GM10266 (cell line): ENCODE measurements around the gene SLC41A1.

Experiments used
- DNase-seq: peaks from one replicate; pipeline ENCODE4 v3.0.0; 2012; ENCODE audit errors: extremely low spot score
- TF ChIP-seq, protein P1 (sequence below): IDR thresholded peaks from 2 replicates; pipeline ENCODE4 v1.5.1; 2012; ENCODE audit warnings: mild to moderate bottlenecking, low read depth; ENCODE audit not compliant: control insufficient read depth, insufficient read depth; ENCODE audit errors: missing control alignments

Gene SLC41A1

GRCh38 chr1:205786601-205787000 is 26.4 kb downstream of the SLC41A1 start:
- no peak for DNase-seq
- TF ChIP-seq, protein P1, sequence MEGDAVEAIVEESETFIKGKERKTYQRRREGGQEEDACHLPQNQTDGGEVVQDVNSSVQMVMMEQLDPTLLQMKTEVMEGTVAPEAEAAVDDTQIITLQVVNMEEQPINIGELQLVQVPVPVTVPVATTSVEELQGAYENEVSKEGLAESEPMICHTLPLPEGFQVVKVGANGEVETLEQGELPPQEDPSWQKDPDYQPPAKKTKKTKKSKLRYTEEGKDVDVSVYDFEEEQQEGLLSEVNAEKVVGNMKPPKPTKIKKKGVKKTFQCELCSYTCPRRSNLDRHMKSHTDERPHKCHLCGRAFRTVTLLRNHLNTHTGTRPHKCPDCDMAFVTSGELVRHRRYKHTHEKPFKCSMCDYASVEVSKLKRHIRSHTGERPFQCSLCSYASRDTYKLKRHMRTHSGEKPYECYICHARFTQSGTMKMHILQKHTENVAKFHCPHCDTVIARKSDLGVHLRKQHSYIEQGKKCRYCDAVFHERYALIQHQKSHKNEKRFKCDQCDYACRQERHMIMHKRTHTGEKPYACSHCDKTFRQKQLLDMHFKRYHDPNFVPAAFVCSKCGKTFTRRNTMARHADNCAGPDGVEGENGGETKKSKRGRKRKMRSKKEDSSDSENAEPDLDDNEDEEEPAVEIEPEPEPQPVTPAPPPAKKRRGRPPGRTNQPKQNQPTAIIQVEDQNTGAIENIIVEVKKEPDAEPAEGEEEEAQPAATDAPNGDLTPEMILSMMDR = no peak

DNA sequence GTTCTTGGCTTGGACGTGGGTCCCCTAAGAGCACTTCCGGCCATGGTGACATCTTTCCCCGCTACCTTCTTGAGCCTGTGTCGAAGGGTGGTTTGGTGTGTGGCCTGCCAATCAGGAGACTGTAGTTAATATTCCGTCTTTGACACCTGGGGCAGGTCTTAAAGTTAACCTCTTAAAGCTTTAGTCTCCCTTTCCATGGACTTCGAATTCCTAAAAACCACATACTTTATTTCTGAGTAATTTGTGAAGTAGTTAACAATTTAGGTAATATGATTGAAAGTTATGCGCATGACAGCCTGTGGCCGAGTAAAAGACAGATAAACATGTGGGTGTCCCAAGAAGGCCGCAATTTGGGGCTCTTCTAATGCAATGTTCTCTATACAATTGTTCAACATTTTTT is 27.6 kb downstream of the SLC41A1 start:
- TF ChIP-seq, protein P1 = no peak
- DNase-seq = no peak

- DNase-seq = no peak
Measured at GRCh38 chr1:205783904-205784303, 29.1 kb downstream of the SLC41A1 start.

DNA sequence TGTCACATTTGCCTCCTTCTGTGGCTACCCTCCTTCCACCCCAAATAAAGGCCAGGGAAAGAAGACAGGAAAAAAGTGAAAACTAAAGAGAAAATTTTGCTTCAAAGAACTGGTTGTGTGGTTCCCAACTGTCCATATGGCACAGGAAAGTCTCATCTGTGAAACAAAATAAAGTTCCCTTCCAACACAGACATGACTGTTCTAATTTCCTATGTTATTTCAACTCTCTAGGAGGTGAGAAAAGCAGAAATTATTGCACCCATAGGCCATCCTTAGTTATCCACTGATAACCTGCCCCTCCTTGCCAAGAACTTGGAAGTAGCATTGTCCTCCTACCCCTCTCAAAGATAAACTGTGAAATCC is 29.6 kb downstream of the SLC41A1 start:
- DNase-seq = no peak
- TF ChIP-seq, protein P1 = no peak

More at GRCh38 chr1:205783904-205784303, 29.1 kb downstream of the SLC41A1 start:
- TF ChIP-seq, protein P1 = no peak

- DNase-seq = no peak
- TF ChIP-seq, protein P1 = no peak
Measured at GRCh38 chr1:205782627-205783432, 30.2 kb downstream of the SLC41A1 start.

GRCh38 chr1:205780335-205780734 is 32.7 kb downstream of the SLC41A1 start:
- TF ChIP-seq, protein P1 = no peak
- DNase-seq = no peak

- TF ChIP-seq, protein P1 = no peak
Measured at GRCh38 chr1:205777994-205778393, 35.0 kb downstream of the SLC41A1 start.

More at GRCh38 chr1:205777994-205778393, 35.0 kb downstream of the SLC41A1 start:
- no peak for DNase-seq
